ENCODE results near the gene FAM217B. TPM values are rescaled to one million over a fixed set of nuclear protein-coding genes. Genes with fewer than 3 reads are reported as not detected.

FAM217B gene
- total and polyA plus RNA-seq, 2 experiments from 2014 or later = 11.3 to 22.0 TPM

GRCh38 chr20:59993736-59994430, 53.7 kb downstream of the FAM217B start:
- Histone ChIP-seq H3K27ac (no peak overlapping the region), H3K4me1 (ENCODE audit: low read depth) (no peaks in the 10 kb centered on the region), H3K36me3 (no peaks in the 10 kb centered on the region), H3K9me3 (ENCODE audit: low read depth) (no peaks in the 10 kb centered on the region), H3K27me3 (no peaks in the 10 kb centered on the region), H3K4me3 (no peak overlapping the region)
- no peak for DNase-seq (ENCODE audit: low read depth in 1 of 2, low spot score in 1 of 2)
- no peak for TF ChIP-seq CTCF (IDR thresholded peaks at IDR 0.05; ENCODE audit: low read depth, low read length)

- H3K36me3 ChIP-seq = no peaks in the 10 kb centered on the region
- no peaks in the 10 kb centered on the region for H3K27me3 ChIP-seq
- no peaks in the 10 kb centered on the region for H3K9me3 ChIP-seq (ENCODE audit: low read depth)
- H3K4me3 ChIP-seq = no peak overlapping the region
- DNase-seq (ENCODE audit: low read depth in 1 of 2, low spot score in 1 of 2) = peak in 1 of 2 donors; percentile 1
- no peak for TF ChIP-seq CTCF (IDR thresholded peaks at IDR 0.05; ENCODE audit: low read depth, low read length)
- no peaks in the 10 kb centered on the region for H3K4me1 ChIP-seq (ENCODE audit: low read depth)
- H3K27ac ChIP-seq = no peak overlapping the region
Measured at GRCh38 chr20:59994697-59995122, 54.5 kb downstream of the FAM217B start.

- DNase-seq (ENCODE audit: low read depth in 1 of 2, low spot score in 1 of 2) = no peak
- no peak overlapping the region for H3K4me3 ChIP-seq
- TF ChIP-seq CTCF (IDR thresholded peaks at IDR 0.05; ENCODE audit: low read depth, low read length) = no peak
- no peaks in the 10 kb centered on the region for H3K9me3 ChIP-seq (ENCODE audit: low read depth)
- no peaks in the 10 kb centered on the region for H3K27me3 ChIP-seq
- no peak overlapping the region for H3K27ac ChIP-seq
- H3K4me1 ChIP-seq (ENCODE audit: low read depth) = no peaks in the 10 kb centered on the region
- H3K36me3 ChIP-seq = no peaks in the 10 kb centered on the region
Measured at GRCh38 chr20:59996108-59996507, 55.9 kb downstream of the FAM217B start.

GRCh38 chr20:59997896-59998295, 57.7 kb downstream of the FAM217B start:
- no peaks in the 10 kb centered on the region for H3K36me3 ChIP-seq
- no peak for TF ChIP-seq CTCF (IDR thresholded peaks at IDR 0.05; ENCODE audit: low read depth, low read length)
- no peak overlapping the region for H3K4me3 ChIP-seq
- no peaks in the 10 kb centered on the region for H3K4me1 ChIP-seq (ENCODE audit: low read depth)
- no peak overlapping the region for H3K27ac ChIP-seq
- H3K27me3 ChIP-seq = no peaks in the 10 kb centered on the region
- DNase-seq (ENCODE audit: low read depth in 1 of 2, low spot score in 1 of 2) = no peak
- no peaks in the 10 kb centered on the region for H3K9me3 ChIP-seq (ENCODE audit: low read depth)

Other genes starting within 250 kb of the FAM217B start
- gene SYCP2, start 6.8 kb upstream of the FAM217B start, total RNA-seq = 0.14 TPM in 1 of 2 replicates, not detected in the other
- gene SYCP2, start 6.8 kb upstream of the FAM217B start, polyA plus RNA-seq = 0.07 and 0.60 TPM in 2 replicates
- gene PPP1R3D, start 84 bp upstream of the FAM217B start, total RNA-seq = 10.4 and 10.6 TPM in 2 replicates
- gene PPP1R3D, start 84 bp upstream of the FAM217B start, polyA plus RNA-seq = 4.3 and 6.7 TPM in 2 replicates
- 0.18 and 1.6 TPM in 2 replicates for gene CDH26, start 18.0 kb downstream of the FAM217B start, total RNA-seq
- gene CDH26, start 18.0 kb downstream of the FAM217B start, polyA plus RNA-seq = 0.38 and 0.96 TPM in 2 replicates

Data from cardiac muscle cell (in vitro differentiated cells and primary cell).